HG03439 (cell line): ENCODE measurements around the gene FAM184A.

Source experiments
- ATAC-seq: cut with Tn5 transposase; IDR thresholded peaks from one replicate; pipeline ENCODE4 v1.9.1; 2021; ENCODE audit warnings: mild to moderate bottlenecking, moderate library complexity; ENCODE audit not compliant: unreplicated experiment

The FAM184A gene

DNA sequence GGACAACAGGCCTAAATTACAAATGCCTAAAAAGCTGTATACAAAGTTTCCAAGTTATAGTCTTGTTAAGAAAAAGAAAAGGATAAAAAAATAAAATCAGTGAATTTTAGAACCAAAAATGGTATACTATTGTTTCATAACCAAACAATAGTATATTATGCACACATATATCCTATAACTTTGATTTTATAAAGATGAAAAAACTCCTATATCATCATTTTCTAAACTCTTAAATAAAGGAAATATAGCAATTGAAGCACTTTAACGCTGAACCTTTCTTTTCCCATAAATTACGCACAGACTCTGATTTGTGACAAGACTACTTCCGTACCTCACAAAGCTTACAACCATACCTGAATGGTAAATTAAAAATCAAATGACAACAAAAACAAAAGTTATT lies 107.6 kb downstream of the FAM184A start:
- no peak for ATAC-seq

DNA sequence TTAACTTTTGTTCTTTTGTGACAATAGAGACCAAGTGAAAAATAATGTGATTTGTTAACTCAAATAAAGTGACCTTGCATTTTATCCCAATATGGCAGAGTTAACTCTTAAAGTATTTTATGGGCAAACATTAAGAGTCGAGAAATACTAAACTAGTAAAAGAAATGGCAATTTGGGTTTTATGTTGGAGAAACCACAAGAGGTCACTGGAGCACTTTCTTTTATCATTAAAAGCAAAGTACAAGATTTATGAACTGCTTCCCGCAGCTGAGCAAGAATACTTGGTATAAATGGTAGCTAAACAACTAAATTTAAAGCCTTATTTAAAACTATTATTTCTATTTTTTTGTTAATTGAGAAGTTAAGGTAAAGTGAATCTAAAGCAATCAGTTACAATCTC lies 110.0 kb downstream of the FAM184A start:
- ATAC-seq, result no peak

DNA sequence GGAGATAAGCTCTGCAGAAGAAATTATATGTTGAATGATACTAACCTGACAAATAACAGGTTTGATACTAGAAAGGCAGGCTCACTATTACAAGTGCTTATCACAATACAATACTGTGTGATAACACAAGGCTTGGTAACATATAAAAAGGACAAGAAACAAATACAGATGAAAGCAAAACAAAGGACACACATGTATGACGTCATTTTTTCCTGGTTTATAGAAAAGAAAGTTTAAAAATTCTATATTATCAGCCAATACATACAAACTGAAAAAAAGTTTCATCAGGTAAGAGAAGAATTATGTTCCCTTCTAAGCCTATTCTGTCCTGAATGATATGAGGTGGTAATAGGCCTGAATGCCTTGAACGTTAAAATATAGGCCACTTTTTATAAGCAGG lies 111.2 kb downstream of the FAM184A start:
- no peak for ATAC-seq

- ATAC-seq, result no peak
These were observed 112.6 kb downstream of the FAM184A start for GRCh38 chr6:118965843-118966370.

DNA sequence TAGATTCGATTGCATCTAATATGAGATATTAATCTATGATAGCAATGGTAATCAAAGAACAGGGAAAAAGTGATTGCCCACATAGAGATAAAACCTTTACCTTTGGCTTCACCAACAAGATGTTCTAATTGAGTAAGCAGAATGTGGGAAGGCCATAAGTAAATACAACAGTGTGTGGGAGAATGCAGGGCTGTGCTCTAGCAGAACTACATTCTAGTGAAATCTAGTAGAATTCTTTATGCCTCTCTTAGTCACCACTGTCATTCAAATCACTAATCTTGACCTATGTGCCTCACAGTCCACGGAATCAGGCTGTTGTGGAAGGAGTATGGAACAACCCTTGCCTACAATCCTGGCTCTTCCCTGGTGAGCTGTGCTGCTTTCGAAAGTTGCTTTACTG lies 113.1 kb downstream of the FAM184A start:
- no peak for ATAC-seq

DNA sequence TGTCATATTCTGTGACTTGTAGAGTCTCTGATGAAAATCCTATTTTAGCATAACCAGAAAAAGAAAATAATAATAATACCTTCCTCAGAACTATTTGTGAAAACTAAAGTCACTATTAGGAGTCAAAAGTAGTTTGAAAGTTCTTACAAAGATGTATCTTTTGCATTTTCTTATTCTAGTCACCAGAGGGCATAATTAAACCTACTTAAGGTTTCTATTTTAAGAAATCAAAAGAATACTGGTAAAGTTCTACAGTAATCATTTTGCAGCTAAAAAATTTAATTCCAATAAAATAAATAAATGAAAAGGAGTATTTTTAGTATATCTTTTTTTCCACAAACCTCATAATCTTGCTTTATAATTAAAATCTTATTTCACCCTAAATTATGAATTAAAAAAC lies 115.5 kb downstream of the FAM184A start:
- no peak for ATAC-seq

DNA sequence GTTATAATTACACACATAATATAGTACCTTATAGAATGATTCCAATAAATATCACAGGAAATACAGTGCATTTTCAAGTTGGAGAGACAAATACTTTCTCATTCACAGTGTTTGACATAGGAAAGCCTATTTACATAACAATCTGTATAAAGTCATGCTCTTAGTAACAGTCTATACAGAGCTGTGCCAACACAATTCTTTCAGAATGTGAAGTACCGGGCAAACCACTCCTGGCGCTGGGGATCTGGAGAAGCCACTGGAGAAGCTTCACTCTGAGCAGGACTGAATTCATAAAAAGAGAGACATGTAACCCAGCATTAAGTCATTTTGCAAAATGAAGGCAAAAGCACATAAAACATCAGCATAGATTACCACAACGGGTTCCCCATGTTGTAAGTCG lies 118.6 kb downstream of the FAM184A start:
- no peak for ATAC-seq

GRCh38 chr6:118953391-118953790 lies 125.1 kb downstream of the FAM184A start:
- no peak for ATAC-seq

DNA sequence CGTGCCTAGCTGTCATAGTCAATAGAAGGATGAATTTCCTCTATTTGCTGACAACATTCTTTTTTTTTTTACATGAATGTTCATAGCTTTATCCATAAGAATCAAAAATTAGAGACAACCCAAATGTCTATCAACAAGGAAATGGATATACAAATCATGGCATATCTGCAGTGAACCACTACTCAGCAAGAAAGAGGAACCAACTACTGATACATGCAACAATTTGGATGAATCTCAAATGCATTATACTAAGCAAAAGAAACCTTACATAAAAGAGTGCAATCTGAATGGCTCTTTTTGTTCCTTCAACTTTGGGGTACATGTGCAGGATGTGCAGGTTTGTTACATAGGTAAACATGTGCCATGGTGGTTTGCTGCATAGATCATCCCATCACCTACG lies 125.8 kb downstream of the FAM184A start:
- ATAC-seq, result no peak

DNA sequence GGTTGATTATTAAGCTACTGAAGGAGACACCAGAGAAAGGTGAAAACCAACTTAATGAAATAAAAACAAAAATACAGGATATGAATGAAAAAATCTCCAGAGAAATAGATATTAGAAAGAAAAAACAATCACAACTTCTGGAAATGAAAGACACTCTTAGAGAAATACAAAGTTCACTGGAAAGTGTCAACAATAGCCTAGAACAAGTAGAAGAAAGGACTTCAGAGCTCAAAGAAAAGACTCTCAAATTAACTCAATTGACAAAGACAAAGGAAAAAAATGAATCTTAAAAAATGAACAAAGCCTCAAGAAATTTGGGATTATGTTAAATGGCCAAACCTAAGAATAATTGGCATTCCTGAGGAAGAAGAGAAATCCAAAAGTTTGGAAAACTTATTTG lies 133.2 kb downstream of the FAM184A start:
- ATAC-seq, result no peak

DNA sequence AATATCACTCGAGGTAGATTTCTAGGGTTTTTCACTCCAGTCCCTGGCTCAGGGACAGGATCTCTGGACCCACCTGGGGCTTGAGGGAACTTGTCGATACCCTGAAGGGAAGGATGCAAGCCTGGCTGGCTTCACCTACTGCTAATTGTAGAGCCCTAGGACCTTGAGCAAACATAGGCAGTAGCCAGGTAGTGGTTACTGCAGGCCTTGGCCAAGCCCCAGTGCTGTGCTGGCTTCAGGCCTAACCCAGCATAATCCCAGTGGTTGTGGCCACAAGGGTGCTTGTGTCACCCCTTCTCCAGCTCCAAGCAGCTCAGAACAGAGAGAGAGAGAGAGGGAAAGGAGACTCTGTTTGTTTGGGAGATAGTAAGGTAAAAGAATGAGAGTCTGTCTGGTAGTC lies 137.7 kb downstream of the FAM184A start:
- ATAC-seq, result no peak

GRCh38 chr6:118939683-118940082 lies 138.8 kb downstream of the FAM184A start:
- no peak for ATAC-seq

DNA sequence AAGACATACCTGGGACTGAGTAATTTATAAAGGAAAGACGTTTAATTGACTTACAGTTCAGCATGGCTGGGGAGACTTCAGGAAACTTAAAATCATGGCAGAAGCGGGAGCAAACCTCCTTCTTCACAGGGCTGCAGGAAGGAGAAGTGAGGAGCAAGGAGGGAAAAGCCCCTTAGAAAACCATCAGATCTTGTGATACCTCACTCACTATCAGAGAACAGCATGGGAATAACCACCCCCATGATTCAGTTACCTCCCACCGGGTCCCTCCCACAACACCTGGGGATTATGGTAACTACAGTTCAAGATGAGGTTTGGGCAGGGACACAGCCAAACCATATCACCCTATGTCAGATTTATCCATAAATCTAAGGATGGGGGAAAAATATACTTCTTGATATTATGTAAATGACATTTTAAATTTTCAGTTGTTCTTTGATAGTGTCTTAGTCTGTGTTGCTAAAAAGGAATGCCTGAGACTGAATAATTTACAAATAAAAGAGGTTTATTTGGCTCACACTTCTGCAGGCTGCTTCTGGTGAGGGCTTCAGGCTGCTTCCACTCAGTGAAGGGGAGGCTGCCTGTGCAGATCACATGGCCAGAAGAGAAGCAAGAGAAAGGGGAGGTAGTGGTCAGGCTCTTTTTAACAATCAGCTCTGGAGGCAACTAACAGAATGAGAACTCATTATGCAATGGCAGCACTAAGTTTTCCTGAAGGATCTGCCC lies 142.3 kb downstream of the FAM184A start:
- ATAC-seq, result no peak

DNA sequence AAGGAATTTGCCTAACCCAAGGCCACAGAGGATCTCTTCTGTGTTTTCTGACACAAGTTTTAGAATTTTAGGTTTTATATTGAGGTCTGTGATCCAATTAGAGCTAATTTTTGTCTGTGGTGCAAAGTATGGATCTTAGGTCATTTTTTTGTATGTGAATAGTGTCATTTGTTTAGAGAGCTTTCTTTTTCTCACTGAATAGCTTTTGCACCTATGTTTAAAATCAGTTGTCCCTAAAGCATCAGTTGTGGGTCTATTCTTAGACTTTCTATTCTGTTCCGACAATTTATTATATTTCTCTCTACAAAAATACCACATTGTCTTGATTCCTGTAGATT lies 143.2 kb downstream of the FAM184A start:
- peak; percentile 7 for ATAC-seq

- peak; percentile 96 for ATAC-seq
These were observed 143.8 kb downstream of the FAM184A start, which contains the start of gene MCM9 for GRCh38 chr6:118934461-118935330. Gene MCM9, minus strand, starts transcription at chr6:118935159. Its CDS starts 3,436 bp downstream, at chr6:118931723.

GRCh38 chr6:118933855-118934460 lies 144.5 kb downstream of the FAM184A start:
- no peak for ATAC-seq

GRCh38 chr6:118932421-118932820 lies 146.0 kb downstream of the FAM184A start:
- ATAC-seq, result no peak

DNA sequence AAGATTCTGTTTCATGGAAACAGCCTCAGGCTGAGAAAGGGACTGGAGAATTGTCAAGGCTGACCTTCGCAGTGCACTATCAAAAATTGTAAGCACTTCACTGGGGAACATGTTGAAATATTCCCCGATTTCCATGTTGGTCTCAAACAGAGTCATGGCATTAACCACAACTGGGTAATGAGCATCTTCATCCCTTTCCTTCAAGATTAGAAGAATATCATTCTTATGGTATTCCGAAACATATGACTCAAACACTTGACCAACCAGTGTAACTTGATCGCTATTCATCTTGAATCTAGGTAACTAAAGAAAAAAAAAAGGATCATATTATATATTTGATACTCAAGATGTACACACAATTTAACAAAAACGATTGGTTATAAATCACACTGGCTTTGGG lies 147.0 kb downstream of the FAM184A start:
- ATAC-seq, result no peak

- ATAC-seq, result no peak
These were observed 147.8 kb downstream of the FAM184A start for GRCh38 chr6:118930680-118931079.

- no peak for ATAC-seq
These were observed 155.4 kb downstream of the FAM184A start for GRCh38 chr6:118923035-118923434.

GRCh38 chr6:118921084-118921483 lies 157.4 kb downstream of the FAM184A start:
- no peak for ATAC-seq

- ATAC-seq, result no peak
These were observed 160.1 kb downstream of the FAM184A start for GRCh38 chr6:118918329-118918725.
